SH-SY5Y (cell line): ENCODE measurements around the gene RPS26.

Source experiments
- GATA2 ChIP-seq: IDR thresholded peaks from 2 replicates; pipeline ENCODE4 v1.6.1; 2011; ENCODE audit warnings: mild to moderate bottlenecking, low read depth, low read length
- GATA3 ChIP-seq: IDR thresholded peaks from 2 replicates; pipeline ENCODE4 v1.6.1; 2011; ENCODE audit warnings: low read depth, mild to moderate bottlenecking, low read length, moderate library complexity

DNA sequence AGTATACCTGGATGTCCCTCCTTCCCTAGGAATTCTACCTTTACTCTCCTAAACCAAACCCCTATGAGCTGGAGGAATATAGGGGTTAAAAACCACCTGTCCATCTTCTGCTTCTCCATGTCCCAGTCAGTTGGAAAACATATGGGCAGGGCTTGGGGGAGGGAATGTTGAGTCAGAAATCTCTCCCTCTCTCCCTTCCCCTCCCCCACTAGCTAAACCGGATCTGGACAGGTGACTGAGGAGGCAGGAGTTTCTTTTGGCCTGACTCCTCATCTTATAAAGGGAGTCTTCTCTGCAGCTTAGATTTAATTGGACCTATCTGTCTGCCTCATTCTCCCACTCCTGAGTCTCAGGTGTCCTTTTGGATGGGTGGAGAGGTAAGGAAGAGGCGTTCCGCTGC is 44.4 kb downstream of the RPS26 start:
- TF ChIP-seq GATA2 (no peak), GATA3 (no peak)
